Stimulated activated CD4-positive, alpha-beta T cell treated with anti-CD3 and anti-CD28 coated beads, Interleukin-4, amount 100 ng/mL, for 24 hours (primary cell): ENCODE measurements around the gene RBP5.

Experiments
- DNase-seq: peaks from one replicate; pipeline ENCODE4 v3.0.0-alpha.2; 2020

Gene RBP5

DNA sequence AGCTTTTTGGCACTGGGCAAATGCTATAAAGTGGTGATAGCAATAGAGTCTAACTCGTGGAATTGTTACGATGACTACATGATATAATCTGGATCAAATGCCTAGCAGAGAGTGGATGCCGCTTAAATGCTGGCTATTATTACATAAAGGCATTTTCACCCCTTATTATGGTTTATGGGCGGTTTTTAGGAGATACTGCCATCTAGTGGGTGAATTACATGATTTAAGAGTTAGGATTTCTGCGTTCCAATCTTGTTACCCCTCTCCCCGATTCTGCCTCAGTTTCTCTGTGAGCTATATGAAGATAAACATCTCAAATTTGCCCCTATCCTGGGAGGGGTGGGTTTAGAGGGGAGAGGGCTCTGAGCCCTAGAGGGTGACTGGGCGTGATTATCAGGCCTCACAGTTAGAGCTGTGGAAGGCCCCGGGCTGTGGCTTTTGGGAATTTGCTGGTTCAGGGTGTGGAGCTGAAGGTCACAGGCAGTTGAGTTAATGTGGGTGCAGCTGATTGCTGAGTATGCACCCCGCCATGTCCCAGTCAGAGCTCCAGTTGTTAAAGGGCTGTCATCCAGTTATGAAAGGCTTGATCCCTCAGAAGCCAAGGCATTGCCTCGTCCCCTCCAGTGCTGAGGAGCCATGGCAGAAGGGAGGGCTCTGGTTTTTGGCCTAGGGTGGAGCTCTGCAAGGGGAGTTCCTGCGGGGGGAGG lies 15.9 kb upstream of the RBP5 start:
- no peak for DNase-seq

DNA sequence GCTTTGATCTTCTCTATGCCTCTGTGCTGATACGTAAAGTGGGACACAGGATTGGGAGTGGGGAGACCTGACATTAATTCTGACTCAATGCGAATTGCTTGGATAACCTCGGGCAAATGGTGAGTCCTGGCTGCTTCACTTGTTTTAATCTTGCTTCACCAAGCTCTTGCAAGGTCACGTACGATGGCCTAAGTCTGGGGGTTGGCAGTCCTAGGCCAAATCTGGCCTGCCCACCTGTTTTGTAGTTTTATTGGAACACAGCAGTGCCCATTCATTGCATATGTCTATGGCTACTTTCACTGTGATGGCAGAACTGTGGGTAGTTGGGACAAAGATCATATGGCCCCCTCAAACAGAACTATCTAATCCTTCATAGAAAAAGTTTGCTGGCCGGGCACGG lies 14.9 kb upstream of the RBP5 start:
- DNase-seq, result no peak

- DNase-seq, result no peak
Observed at GRCh38 chr12:7142809-7143465, 14.2 kb upstream of the RBP5 start.

GRCh38 chr12:7142056-7142644 lies 13.5 kb upstream of the RBP5 start:
- peak; percentile 57 for DNase-seq

DNA sequence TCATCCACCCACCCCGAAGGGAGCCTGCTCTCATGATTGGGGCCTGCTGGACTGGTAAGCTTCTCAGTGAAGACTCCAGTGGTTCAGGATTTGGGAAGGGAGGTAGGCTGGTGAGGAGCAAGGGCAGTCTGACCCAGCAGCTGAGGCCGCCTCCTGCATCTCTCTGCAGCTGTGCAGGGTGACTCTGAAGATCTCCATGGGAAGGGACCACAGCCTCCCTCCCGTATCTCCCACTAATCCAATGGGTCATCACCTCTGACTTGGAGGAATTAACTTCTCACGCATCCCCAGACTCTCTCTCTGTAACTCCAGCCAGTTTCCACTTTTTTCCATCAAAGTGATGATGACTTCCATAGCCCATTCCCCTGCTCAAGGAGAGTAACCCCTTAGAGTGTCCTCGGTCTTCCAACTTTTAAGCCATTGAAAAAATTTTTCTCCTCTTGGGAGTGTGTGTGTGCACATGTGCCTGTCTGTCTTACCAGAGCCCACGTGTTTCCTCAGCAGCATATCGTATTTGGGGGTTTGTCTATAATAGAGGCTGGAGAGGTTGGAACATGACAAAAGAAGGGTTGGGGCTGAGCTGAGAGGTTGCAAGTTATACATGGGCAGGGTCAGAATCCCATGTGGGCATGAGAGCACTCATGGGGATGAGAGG lies 12.8 kb upstream of the RBP5 start:
- no peak for DNase-seq

DNA sequence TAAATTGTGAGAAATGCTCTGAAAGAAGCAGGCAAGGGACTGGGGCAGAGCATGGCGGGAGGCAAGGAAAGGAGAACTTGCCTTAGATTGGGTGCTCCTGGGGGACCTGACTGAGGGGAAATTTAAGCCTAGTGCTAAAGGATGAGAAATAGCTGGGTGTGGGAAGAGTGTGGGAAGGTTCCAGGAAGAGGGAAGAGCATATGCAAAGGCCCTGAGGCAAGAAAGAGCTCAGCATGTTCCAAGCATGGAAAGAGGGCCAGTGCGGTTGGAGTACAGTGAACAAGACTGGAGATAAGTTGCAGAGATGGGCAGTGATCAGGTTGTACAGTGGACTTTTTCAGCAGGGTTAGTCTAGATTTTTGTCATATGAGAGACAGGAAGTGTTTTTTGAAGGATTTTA lies 10.5 kb upstream of the RBP5 start:
- DNase-seq, result no peak

DNA sequence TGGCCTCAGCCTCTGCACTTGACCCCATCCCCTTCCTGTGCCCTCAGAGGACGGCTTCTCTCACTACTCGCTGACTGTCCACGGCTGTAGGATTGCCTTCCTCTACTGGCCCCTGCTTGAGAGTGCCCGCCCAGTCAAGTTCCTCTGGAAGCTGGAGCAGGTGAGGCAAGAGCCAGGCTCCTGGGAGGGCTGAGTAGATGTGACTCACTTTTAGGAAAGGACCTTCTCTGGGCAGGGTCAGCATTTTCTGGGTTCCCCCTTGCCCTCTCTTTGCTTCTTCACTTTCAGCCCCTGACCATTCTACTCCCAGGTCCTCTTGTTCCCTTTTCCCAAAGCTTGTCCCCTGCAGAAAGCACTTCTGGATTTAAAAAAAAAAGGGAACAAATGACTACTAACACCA lies 9.2 kb upstream of the RBP5 start:
- no peak for DNase-seq

- no peak for DNase-seq
Observed at GRCh38 chr12:7136676-7137075, 8.0 kb upstream of the RBP5 start.

DNA sequence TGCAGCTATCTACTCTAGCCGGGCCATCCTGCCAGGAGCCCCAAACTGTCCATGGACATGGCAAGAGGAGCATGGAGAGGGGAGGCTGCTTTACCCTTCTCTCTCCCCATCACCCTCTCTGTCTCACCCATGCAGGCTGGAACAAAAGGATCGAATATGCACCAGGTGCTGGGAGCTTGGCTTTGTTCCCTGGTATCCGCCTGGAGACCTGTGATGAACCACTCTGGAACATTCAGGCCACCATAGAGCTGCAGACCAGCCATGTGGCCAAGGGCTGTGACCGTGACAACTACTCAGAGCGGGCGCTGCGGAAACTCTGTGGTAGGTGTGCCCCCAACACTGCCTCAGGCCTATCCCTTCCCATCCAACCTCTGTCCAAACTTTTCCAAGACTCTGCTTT lies 7.4 kb upstream of the RBP5 start:
- DNase-seq, result no peak

- no peak for DNase-seq
Observed at GRCh38 chr12:7134396-7135166, 5.9 kb upstream of the RBP5 start.

DNA sequence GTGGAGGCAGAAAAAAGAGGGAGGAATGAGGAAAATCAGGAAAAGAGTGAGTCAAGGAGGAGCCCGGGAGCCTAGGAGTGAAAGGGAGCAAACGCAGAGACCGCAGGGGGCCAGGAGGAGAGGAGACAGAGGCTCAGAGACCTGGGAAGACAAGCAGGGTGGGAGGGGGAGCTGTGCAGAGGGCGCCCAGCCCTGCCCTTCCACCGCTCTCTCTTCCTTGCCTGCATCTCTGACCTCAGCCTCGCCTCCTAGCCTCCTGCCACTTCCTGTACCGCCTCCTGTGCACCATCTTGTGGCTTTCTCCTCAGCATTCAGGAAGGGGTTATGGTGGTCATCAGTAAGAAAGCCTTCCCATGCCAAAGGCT lies 2.8 kb upstream of the RBP5 start:
- peak; percentile 22 for DNase-seq

DNA sequence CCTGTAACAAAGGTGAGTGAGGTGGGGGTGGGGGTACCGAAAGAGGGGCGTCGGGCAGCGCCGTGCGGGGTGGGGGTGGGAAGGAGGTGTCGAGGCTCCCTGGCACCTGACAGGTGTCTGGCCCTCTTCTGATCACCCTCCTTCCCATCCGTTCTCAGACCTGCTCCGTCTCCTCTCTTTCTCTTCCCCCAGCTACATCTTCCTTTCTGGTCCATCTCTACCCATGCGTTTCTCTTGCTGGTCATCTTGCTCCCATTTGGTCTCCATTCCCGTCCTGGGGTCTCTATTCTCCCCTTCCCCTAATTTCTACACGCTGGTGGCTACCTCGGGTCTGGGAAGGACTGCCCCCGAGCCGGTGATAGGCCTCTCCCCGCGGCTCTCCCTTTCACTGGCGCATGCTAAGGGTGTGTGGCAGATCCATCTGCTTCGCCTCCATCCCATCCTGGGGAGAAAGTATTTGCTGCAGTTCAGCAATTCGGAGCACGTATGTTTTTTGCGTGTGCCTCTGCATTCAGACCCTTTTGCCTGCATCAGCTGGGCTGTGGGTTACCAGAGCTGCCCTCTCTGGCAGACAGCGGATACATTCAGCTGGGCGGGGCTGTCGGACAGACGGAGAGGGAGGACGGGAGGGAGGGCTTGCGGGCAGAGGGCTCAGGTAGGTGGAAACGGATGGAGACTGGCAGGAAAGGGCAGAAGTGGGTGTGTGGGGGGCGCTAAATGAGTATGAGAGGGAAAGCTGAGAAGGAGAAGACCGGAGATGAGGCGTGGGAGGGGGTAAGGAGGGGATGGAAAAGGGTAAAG lies 2.2 kb upstream of the RBP5 start:
- DNase-seq, result peak; percentile 48

DNA sequence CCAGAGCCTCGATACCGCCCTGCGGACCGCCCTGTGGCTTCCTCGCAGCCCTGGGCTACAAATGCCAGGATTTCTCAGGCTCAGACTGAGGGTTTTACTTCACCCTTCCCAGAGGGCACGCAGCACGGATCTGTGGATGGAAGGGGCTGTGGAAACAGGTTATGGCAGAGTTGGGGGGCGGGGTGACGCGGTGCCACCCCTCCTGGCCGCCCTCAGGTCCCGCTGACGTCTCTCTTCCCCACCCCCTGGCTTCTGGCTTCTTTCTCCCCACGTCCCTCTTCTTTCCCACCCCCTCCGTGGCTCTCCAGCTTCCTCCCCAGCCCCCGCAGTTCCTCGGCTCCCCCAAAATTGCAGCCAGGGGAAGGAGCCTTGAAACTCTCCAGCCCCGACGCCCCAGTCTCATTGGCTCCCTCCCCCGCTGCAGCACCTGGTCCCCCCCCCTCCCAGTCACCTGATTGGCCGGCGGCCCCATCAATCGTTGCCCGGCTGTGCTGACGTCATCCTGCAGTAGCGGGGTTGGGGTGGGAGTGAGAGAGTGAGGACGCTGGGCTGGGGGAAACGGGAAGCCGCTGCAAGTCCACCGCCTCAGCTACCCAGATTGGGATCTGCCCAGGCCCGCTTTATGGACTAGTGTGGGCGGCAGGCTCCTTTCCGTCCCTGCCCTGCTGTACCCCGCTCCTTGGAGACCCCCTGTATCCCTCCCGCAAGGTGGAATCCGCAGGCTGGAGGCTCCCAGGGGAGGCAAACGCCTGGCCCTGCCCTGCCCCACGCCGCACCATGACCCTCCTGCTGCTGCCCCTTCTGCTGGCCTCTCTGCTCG lies 1.4 kb upstream of the RBP5 start, which contains the start of gene CLSTN3:
Gene CLSTN3 (plus strand): TSS at position 500 of the 820 bp plus-strand sequence. CDS start 278 bp downstream, at position 778.
- peak; percentile 84 for DNase-seq

- peak; percentile 9 for DNase-seq
Observed at GRCh38 chr12:7129287-7129871, 690 bp upstream of the RBP5 start.

DNA sequence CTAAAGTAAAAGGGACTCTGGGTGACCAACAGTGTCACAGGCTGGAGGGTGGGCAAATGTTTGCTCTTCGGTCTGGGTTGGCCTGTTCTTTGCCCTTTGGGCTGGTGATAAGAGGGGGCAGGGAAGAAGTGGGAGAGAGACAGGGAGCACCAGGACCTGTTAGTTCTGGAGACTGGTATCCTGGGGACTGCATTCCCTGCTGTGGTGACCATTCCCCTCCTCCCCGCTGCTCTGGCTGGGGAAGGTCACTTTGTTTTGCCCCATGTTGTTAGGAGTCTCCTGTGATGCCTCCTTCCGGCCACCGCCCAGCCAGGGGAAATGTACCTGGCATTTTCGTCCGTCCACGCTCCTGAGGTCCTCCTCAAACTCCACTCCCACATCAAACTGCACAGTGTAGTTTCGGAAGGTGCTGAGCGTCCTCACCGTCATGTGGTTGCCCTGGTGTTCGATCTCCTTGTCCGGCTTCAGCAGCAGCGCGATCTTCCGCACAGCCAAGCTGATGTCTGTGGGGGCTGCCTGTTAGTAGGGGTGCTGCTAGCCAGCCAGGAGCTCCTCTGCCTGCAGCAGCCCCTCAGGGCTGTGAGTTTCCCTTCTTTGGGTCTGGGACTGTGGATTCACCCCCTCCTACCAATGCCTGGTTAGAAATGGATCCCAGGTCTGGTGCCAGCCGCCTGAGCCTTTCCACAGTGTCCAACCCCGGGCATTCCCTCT lies 618 bp downstream of the RBP5 start:
- DNase-seq, result no peak

DNA sequence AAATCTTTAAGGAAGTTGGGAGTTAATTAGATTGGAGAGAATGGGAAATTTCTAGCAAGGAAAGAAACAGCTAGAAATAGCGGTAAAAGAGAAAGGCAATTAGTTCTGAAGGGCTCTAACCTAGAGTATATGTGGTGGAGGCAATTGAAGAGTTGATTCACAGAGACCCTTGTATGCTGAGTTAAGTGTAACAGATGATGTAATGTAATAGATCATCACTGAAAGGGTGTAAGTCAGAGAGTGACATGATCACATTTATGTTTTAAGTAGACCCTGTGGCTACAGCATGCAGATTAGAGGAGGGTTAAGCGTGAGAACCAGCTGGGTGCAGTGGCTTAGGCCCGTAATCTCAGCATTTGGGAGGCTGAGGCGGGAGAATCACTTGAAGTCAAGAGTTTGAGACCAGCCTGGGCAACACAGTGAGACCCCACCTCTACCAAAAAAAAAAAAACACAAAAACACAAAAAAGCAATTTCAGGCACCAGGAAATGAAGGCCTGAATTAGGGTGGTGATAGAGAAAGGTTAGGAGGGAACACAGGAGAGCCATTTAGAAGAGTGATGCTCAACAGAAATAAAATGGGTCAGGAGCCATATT lies 3.0 kb downstream of the RBP5 start:
- DNase-seq, result no peak

DNA sequence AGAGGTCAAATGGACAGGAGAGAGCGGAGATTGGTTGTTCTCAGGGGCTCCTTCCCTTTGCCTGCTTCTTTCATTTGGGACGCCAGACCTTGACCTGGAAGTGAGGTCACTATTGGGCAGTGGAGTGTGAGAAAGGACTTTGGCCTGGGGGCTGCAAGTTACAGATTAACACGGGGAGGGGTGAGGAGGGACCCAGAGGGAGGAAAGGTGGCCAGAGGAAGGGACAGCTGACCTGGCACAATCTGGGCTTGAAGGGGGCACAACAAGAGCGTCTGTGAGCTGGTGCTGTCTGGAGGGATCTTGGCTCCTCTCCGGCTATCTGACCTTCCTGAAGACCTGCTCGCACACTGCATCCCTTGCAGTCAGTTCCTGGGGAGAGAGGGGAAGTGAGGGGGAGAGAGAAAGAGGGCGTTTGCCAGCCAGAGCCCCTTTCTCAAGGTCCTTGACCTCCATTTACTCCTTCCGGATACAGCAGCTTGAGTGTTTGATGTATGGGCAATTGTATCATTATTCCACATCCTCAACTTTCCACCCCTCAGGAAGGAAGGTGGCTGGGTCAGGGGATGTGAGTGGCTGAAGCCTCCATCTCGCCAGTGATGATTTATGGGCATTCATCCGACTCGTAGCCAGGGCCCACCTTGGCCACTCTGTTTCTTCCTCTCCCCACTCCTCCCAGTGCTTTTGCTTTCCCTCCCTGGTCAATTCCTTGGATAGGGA lies 4.7 kb downstream of the RBP5 start:
- no peak for DNase-seq

GRCh38 chr12:7122811-7123769 lies 5.6 kb downstream of the RBP5 start:
- no peak for DNase-seq
